Esophagus (tissue), 2 donors: Measurements from ENCODE around the gene TMEM181. TPM values are rescaled to one million over a fixed set of nuclear protein-coding genes. Genes with fewer than 3 reads are reported as not detected.

Source experiments
- H3K27ac ChIP-seq, 2 donors: one replicate each; pipeline ENCODE4 v1.5.1; 2013; ENCODE audit warnings: low read depth in 2 of 2, mild to moderate bottlenecking in 2 of 2, inconsistent platforms in 1 of 2, low read length in 1 of 2, moderate library complexity in 1 of 2
- H3K27me3 ChIP-seq, 2 donors: one replicate each; pipeline ENCODE4 v1.6.1; 2013; ENCODE audit warnings: low read length in 2 of 2, control low read depth in 1 of 2, mild to moderate bottlenecking in 1 of 2; ENCODE audit not compliant: insufficient read depth in 2 of 2, control insufficient read depth in 1 of 2
- H3K36me3 ChIP-seq, 2 donors: one replicate each; pipeline ENCODE4 v1.6.1; 2013; ENCODE audit warnings: low read length in 1 of 2; ENCODE audit not compliant: control insufficient read depth in 2 of 2, insufficient read depth in 2 of 2
- H3K4me1 ChIP-seq, 2 donors: one replicate each; pipeline ENCODE4 v1.6.1; 2013; ENCODE audit warnings: low read length in 1 of 2; ENCODE audit not compliant: control insufficient read depth in 2 of 2, insufficient read depth in 2 of 2
- H3K4me3 ChIP-seq, 2 donors: one replicate each; pipeline ENCODE4 v1.5.1; 2013; ENCODE audit warnings: low read length in 2 of 2, mild to moderate bottlenecking in 2 of 2, low read depth in 1 of 2, moderate library complexity in 1 of 2
- H3K9me3 ChIP-seq, 2 donors: one replicate each; pipeline ENCODE4 v1.6.1; 2013; ENCODE audit warnings: mild to moderate bottlenecking in 2 of 2, low read depth in 1 of 2, low read length in 1 of 2, moderate library complexity in 1 of 2; ENCODE audit not compliant: control insufficient read depth in 2 of 2, insufficient read depth in 1 of 2
- WGBS, 2 donors: extraction: QIAGEN DNeasy Blood & Tissue Kit; methylation state at CpG; one replicate each; pipeline ENCODE4 v1.1.7; 2013; 5-methylcytosine and 5-hydroxymethylcytosine counted together
- polyA plus RNA-seq, 2 donors: library from polyadenylated mRNA; stranded (reverse); fragments of 200-250 nt; gene quantifications; one replicate each; pipeline ENCODE4 v1.2.3, GENCODE V29; 2013
- donor health status: healthy with polysubstance abuse.
- donor health status: Bipolar disorder and iron deficiency.

TMEM181 gene
- 1 to 10 TPM; 7.9 to 9.3 TPM for polyA plus RNA-seq

GRCh38 chr6:158559895-158560835 is at the start of gene TMEM181:
TSS of gene TMEM181 (plus strand) at chr6:158560091. CDS start at chr6:158560225, 134 bp downstream.
- Histone ChIP-seq H3K9me3 (no peaks in the 10 kb centered on the region), H3K4me1 (peaks cover 3 to 4% of the 10 kb centered on the region in 2 donors), H3K27me3 (no peaks in the 10 kb centered on the region)

GRCh38 chr6:158512809-158513208 is 47.1 kb upstream of the TMEM181 start:
- WGBS, 2 donors, result 82 to 92% methylated on average over 4 of the region's 4 CpGs
- H3K4me3 ChIP-seq, result no peak overlapping the region
- H3K27ac ChIP-seq, result no peak overlapping the region
- no peaks in the 10 kb centered on the region for H3K36me3 ChIP-seq
- peaks cover 0 to 2% of the 10 kb centered on the region in 2 donors for H3K4me1 ChIP-seq
- no peaks in the 10 kb centered on the region for H3K27me3 ChIP-seq
- H3K9me3 ChIP-seq, result no peaks in the 10 kb centered on the region

More at GRCh38 chr6:158559895-158560835, at the start of gene TMEM181:
- Histone ChIP-seq H3K27ac (peak within 1 kb of the TSS; percentile 89 to 91), H3K4me3 (peak within 1 kb of the TSS; percentile 93 to 96), H3K36me3 (peaks cover 0 to 3% of the 10 kb centered on the region in 2 donors)
- 0 to 1% methylated on average over 72 to 120 of the region's 120 CpGs for WGBS, 2 donors

- Histone ChIP-seq H3K4me1 (peaks cover 0 to 2% of the 10 kb centered on the region in 2 donors), H3K4me3 (no peak overlapping the region), H3K36me3 (no peaks in the 10 kb centered on the region), H3K27ac (no peak overlapping the region), H3K9me3 (no peaks in the 10 kb centered on the region), H3K27me3 (no peaks in the 10 kb centered on the region)
- 75 to 83% methylated on average over 4 of the region's 4 CpGs for WGBS, 2 donors
Observed at GRCh38 chr6:158514176-158514575, 45.7 kb upstream of the TMEM181 start.

- Histone ChIP-seq H3K36me3 (no peaks in the 10 kb centered on the region), H3K27ac (no peak overlapping the region), H3K27me3 (no peaks in the 10 kb centered on the region), H3K4me3 (no peak overlapping the region), H3K9me3 (no peaks in the 10 kb centered on the region), H3K4me1 (peaks cover 0 to 2% of the 10 kb centered on the region in 2 donors)
- WGBS, 2 donors, result 93 to 95% methylated on average over 8 of the region's 8 CpGs
Observed at GRCh38 chr6:158514991-158515390, 44.9 kb upstream of the TMEM181 start.

- WGBS, 2 donors, result 28 to 30% methylated on average over 33 of the region's 33 CpGs
Observed at GRCh38 chr6:158516098-158516497, 43.8 kb upstream of the TMEM181 start.

GRCh38 chr6:158517038-158517437 is 42.9 kb upstream of the TMEM181 start:
- Histone ChIP-seq H3K27ac (no peak overlapping the region), H3K27me3 (no peaks in the 10 kb centered on the region), H3K4me3 (no peak overlapping the region), H3K9me3 (no peaks in the 10 kb centered on the region), H3K4me1 (peaks cover 0 to 2% of the 10 kb centered on the region in 2 donors), H3K36me3 (no peaks in the 10 kb centered on the region)
- WGBS, 2 donors, result 89 to 91% methylated on average over 8 of the region's 8 CpGs

More at GRCh38 chr6:158516098-158516497, 43.8 kb upstream of the TMEM181 start:
- Histone ChIP-seq H3K27me3 (no peaks in the 10 kb centered on the region), H3K4me3 (no peak overlapping the region), H3K4me1 (peaks cover 0 to 2% of the 10 kb centered on the region in 2 donors), H3K36me3 (no peaks in the 10 kb centered on the region), H3K27ac (no peak overlapping the region), H3K9me3 (no peaks in the 10 kb centered on the region)

GRCh38 chr6:158517581-158517980 is 42.3 kb upstream of the TMEM181 start:
- no peaks in the 10 kb centered on the region for H3K9me3 ChIP-seq
- peaks cover 0 to 2% of the 10 kb centered on the region in 2 donors for H3K4me1 ChIP-seq
- WGBS, 2 donors, result 72 to 77% methylated on average over 5 of the region's 5 CpGs
- no peak overlapping the region for H3K4me3 ChIP-seq
- no peaks in the 10 kb centered on the region for H3K36me3 ChIP-seq
- no peaks in the 10 kb centered on the region for H3K27me3 ChIP-seq
- no peak overlapping the region for H3K27ac ChIP-seq

GRCh38 chr6:158518191-158519127 is 41.4 kb upstream of the TMEM181 start:
- peak overlapping the region; percentile 2 to 34 for H3K4me3 ChIP-seq
- 6 to 8% methylated on average over 18 of the region's 18 CpGs for WGBS, 2 donors
- H3K27me3 ChIP-seq, result no peaks in the 10 kb centered on the region
- no peaks in the 10 kb centered on the region for H3K9me3 ChIP-seq
- no peak overlapping the region for H3K27ac ChIP-seq
- no peaks in the 10 kb centered on the region for H3K36me3 ChIP-seq
- peaks cover 0 to 2% of the 10 kb centered on the region in 2 donors for H3K4me1 ChIP-seq

GRCh38 chr6:158519300-158519699 is 40.6 kb upstream of the TMEM181 start:
- peaks cover 0 to 2% of the 10 kb centered on the region in 2 donors for H3K4me1 ChIP-seq
- no peaks in the 10 kb centered on the region for H3K36me3 ChIP-seq
- H3K27ac ChIP-seq, result no peak overlapping the region
- H3K9me3 ChIP-seq, result no peaks in the 10 kb centered on the region
- WGBS, 2 donors, result 52 to 69% methylated on average over 3 of the region's 3 CpGs
- H3K27me3 ChIP-seq, result no peaks in the 10 kb centered on the region
- no peak overlapping the region for H3K4me3 ChIP-seq
